SK-N-SH (cell line): Measurements from ENCODE around the gene METTL24.

Experiments used
- CTCF ChIP-seq: fragments of 200-600 bp; sonication (generic); IDR thresholded peaks from 2 replicates; pipeline ENCODE4 v1.6.1; 2017; ENCODE audit warnings: antibody characterized with exemption, mild to moderate bottlenecking, moderate library complexity
- FOXM1 ChIP-seq: IDR thresholded peaks from 2 replicates; pipeline ENCODE4 v1.4.0; 2012; ENCODE audit warnings: low read depth, mild to moderate bottlenecking
- RAD21 ChIP-seq: IDR thresholded peaks from 2 replicates; pipeline ENCODE4 v1.6.1; 2012; ENCODE audit warnings: mild to moderate bottlenecking, low read length
- REST ChIP-seq: IDR thresholded peaks from 2 replicates; pipeline ENCODE4 v1.6.1; 2012; ENCODE audit warnings: mild to moderate bottlenecking, low read depth, low read length, moderate library complexity
- RFX5 ChIP-seq: IDR thresholded peaks from 2 replicates; pipeline ENCODE4 v1.6.1; 2012; ENCODE audit warnings: mild to moderate bottlenecking, improper control_type of control experiment, low read length
- TCF12 ChIP-seq: IDR thresholded peaks from 2 replicates; pipeline ENCODE4 v1.4.0; 2012

GRCh38 chr6:110233770-110234374 lies 124.3 kb downstream of the METTL24 start:
- TF ChIP-seq CTCF, result no peak
- TF ChIP-seq TCF12, result no peak
- TF ChIP-seq RAD21, result no peak
- TF ChIP-seq RFX5, result no peak
- TF ChIP-seq REST, result no peak
- no peak for TF ChIP-seq FOXM1
